ENCODE data around the gene SGSH.

GRCh38 chr17:80190716-80191115 lies 29.4 kb downstream of the SGSH start:
- TF ChIP-seq CTCF (IDR thresholded peaks at IDR 0.05) (no peak), POLR2A (IDR thresholded peaks at IDR 0.05) (no peak)

Measured in testis (tissue), 2 donors.